ENCODE data around the gene SMKR1. TPM values are rescaled to one million over a fixed set of nuclear protein-coding genes. Genes with fewer than 3 reads are reported as not detected.

The SMKR1 gene
- polyA plus RNA-seq, 3 donors = not detected

DNA sequence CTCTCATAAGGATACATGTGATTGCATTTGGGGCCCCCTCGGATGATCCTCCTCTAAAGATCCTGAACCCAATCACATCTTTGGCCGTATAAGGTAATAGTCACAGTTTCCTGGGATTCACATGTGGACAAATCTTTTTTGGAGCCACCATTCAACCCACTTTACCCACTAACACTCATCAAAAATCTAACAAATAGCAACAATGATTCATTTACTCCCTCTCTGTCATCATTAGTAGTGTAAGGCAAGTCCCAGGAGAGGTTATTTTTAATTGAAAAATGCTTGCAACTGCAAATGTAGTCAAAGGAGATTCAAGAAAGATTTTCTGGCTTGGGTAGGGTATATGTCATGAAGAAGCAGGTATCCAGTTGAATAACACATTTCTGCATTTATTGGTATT, 9.9 kb upstream of the SMKR1 start:
- Histone ChIP-seq H3K79me2 (ENCODE audit: insufficient read depth, low read length) (no peaks in the 10 kb centered on the region), H2AFZ (ENCODE audit: insufficient read depth, low read depth, low read length, poor library complexity, severe bottlenecking) (no peak overlapping the region), H3K4me2 (replicated peaks; ENCODE audit: extremely low read depth, low read length, poor library complexity, severe bottlenecking) (no peak overlapping the region), H3K4me1 (ENCODE audit: control insufficient read depth in 1 of 2, insufficient read depth in 2 of 2, low read length in 2 of 2) (no peaks in the 10 kb centered on the region), H3K4me3 (replicated peaks in 1 of 3; ENCODE audit: low read depth in 2 of 3, low read length in 3 of 3) (no peak overlapping the region), H3K9ac (ENCODE audit: insufficient read depth, low read length, poor library complexity, severe bottlenecking) (no peak overlapping the region), H3K27me3 (ENCODE audit: control insufficient read depth in 2 of 2, insufficient read depth in 2 of 2, low read length in 2 of 2) (no peaks in the 10 kb centered on the region), H4K20me1 (ENCODE audit: insufficient read depth, low read length) (no peaks in the 10 kb centered on the region), H3K27ac (ENCODE audit: low read depth in 1 of 2, low read length in 2 of 2) (no peak overlapping the region), H3K36me3 (replicated peaks in 1 of 2; ENCODE audit: control insufficient read depth in 1 of 2, insufficient read depth in 2 of 2, low read length in 2 of 2) (no peaks in the 10 kb centered on the region), H3K9me3 (replicated peaks in 1 of 2; ENCODE audit: control insufficient read depth in 1 of 2, insufficient read depth in 1 of 2, low read length in 2 of 2) (no peaks in the 10 kb centered on the region)
- 100% methylated on average over 2 of the region's 2 CpGs for WGBS (ENCODE audit: insufficient coverage)
- no peak for DNase-seq
- peak overlapping the region in 1 of 7 donors; percentile 31 for H3K27ac Mint-ChIP-seq
- no peaks in the 10 kb centered on the region for H3K36me3 Mint-ChIP-seq
- peaks cover 0 to 5% (median 4%) of the 10 kb centered on the region in 3 donors for H3K27me3 Mint-ChIP-seq (ENCODE audit: low read depth in 3 of 3)
- intact Hi-C loops (cut with micrococcal nuclease) = no loop called here
- H3K4me1 Mint-ChIP-seq = peaks cover 3% of the 10 kb centered on the region
- TF ChIP-seq, protein P1, sequence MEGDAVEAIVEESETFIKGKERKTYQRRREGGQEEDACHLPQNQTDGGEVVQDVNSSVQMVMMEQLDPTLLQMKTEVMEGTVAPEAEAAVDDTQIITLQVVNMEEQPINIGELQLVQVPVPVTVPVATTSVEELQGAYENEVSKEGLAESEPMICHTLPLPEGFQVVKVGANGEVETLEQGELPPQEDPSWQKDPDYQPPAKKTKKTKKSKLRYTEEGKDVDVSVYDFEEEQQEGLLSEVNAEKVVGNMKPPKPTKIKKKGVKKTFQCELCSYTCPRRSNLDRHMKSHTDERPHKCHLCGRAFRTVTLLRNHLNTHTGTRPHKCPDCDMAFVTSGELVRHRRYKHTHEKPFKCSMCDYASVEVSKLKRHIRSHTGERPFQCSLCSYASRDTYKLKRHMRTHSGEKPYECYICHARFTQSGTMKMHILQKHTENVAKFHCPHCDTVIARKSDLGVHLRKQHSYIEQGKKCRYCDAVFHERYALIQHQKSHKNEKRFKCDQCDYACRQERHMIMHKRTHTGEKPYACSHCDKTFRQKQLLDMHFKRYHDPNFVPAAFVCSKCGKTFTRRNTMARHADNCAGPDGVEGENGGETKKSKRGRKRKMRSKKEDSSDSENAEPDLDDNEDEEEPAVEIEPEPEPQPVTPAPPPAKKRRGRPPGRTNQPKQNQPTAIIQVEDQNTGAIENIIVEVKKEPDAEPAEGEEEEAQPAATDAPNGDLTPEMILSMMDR (IDR thresholded peaks at IDR 0.05) = no peak
- H3K4me3 Mint-ChIP-seq = no peak overlapping the region
- peaks cover 0 to 5% (median 2%) of the 10 kb centered on the region in 7 donors for H3K9me3 Mint-ChIP-seq

DNA sequence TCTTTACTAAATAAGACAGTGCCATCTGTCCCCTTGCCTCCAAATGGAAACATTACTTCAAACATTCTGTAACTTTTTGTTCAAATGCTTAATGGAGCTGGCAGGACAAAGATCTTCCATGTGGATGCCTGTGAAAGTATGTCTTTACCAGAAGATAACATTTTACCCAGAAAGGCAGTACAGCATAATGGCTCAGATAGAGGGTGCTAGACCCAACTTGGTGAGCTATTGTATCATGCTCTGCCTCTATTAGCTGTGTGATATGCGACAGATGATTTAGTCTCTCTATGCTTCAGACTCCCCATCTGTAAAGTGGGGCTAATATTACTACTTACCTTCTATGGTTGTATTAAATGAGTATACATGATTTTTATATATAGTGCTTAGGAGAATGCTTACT, 8.8 kb upstream of the SMKR1 start:
- no peaks in the 10 kb centered on the region for H3K36me3 ChIP-seq (replicated peaks in 1 of 2; ENCODE audit: control insufficient read depth in 1 of 2, insufficient read depth in 2 of 2, low read length in 2 of 2)
- DNase-seq = no peak
- WGBS (ENCODE audit: insufficient coverage) = no CpG with 5 or more reads among the region's 1 CpG
- H3K27ac ChIP-seq (ENCODE audit: low read depth in 1 of 2, low read length in 2 of 2) = no peak overlapping the region
- no peak overlapping the region for H3K27ac Mint-ChIP-seq
- peaks cover 3% of the 10 kb centered on the region for H3K4me1 Mint-ChIP-seq
- no peak overlapping the region for H3K4me3 ChIP-seq (replicated peaks in 1 of 3; ENCODE audit: low read depth in 2 of 3, low read length in 3 of 3)
- TF ChIP-seq, protein P1 (IDR thresholded peaks at IDR 0.05) = no peak
- peaks cover 0 to 5% (median 4%) of the 10 kb centered on the region in 3 donors for H3K27me3 Mint-ChIP-seq (ENCODE audit: low read depth in 3 of 3)
- intact Hi-C loops (cut with micrococcal nuclease) = no loop called here
- no peaks in the 10 kb centered on the region for H3K27me3 ChIP-seq (ENCODE audit: control insufficient read depth in 2 of 2, insufficient read depth in 2 of 2, low read length in 2 of 2)
- H3K4me2 ChIP-seq (replicated peaks; ENCODE audit: extremely low read depth, low read length, poor library complexity, severe bottlenecking) = no peak overlapping the region
- H4K20me1 ChIP-seq (ENCODE audit: insufficient read depth, low read length) = no peaks in the 10 kb centered on the region
- no peaks in the 10 kb centered on the region for H3K79me2 ChIP-seq (ENCODE audit: insufficient read depth, low read length)
- no peak overlapping the region for H2AFZ ChIP-seq (ENCODE audit: insufficient read depth, low read depth, low read length, poor library complexity, severe bottlenecking)
- no peak overlapping the region for H3K9ac ChIP-seq (ENCODE audit: insufficient read depth, low read length, poor library complexity, severe bottlenecking)
- H3K9me3 Mint-ChIP-seq = peaks cover 0 to 5% (median 2%) of the 10 kb centered on the region in 7 donors
- H3K4me3 Mint-ChIP-seq = no peak overlapping the region
- H3K9me3 ChIP-seq (replicated peaks in 1 of 2; ENCODE audit: control insufficient read depth in 1 of 2, insufficient read depth in 1 of 2, low read length in 2 of 2) = no peaks in the 10 kb centered on the region
- H3K36me3 Mint-ChIP-seq = no peaks in the 10 kb centered on the region
- no peaks in the 10 kb centered on the region for H3K4me1 ChIP-seq (ENCODE audit: control insufficient read depth in 1 of 2, insufficient read depth in 2 of 2, low read length in 2 of 2)
